H9 (cell line): ENCODE measurements around the gene ROBO1. TPM values are rescaled to one million over a fixed set of nuclear protein-coding genes. Genes with fewer than 3 reads are reported as not detected.

Experiments used
- DNase-seq: peaks from one replicate; pipeline ENCODE4 v3.0.0-alpha.2; 2017
- H2AFZ ChIP-seq: one replicate; pipeline ENCODE4 v1.6.1; 2013; ENCODE audit warnings: mild to moderate bottlenecking, low read length, control low read depth, moderate library complexity
- H2AK5ac ChIP-seq: 2 replicates; pipeline ENCODE4 v1.6.1; 2013; ENCODE audit warnings: low read length, control low read depth, mixed read lengths; ENCODE audit not compliant: insufficient read length
- H2BK120ac ChIP-seq: one replicate; pipeline ENCODE4 v1.6.1; 2013; ENCODE audit warnings: low read depth, mild to moderate bottlenecking, low read length, control low read depth, inconsistent platforms; ENCODE audit not compliant: poor library complexity, severe bottlenecking
- H2BK12ac ChIP-seq: 2 replicates; pipeline ENCODE4 v1.6.1; 2013; ENCODE audit warnings: low read length, control low read depth, mixed read lengths, low read depth; ENCODE audit not compliant: insufficient read length
- H2BK15ac ChIP-seq: 2 replicates; pipeline ENCODE4 v1.6.1; 2013; ENCODE audit warnings: low read depth, low read length, control low read depth
- H2BK20ac ChIP-seq: one replicate; pipeline ENCODE4 v1.6.1; 2013; ENCODE audit warnings: low read depth, mild to moderate bottlenecking, low read length, control low read depth, inconsistent platforms; ENCODE audit not compliant: poor library complexity, severe bottlenecking
- H2BK5ac ChIP-seq: 2 replicates; pipeline ENCODE4 v1.6.1; 2013; ENCODE audit warnings: low read length, control low read depth, mixed read lengths; ENCODE audit not compliant: insufficient read length
- H3K14ac ChIP-seq: 2 replicates; pipeline ENCODE4 v1.6.1; 2013; ENCODE audit warnings: low read length, control low read depth; ENCODE audit not compliant: insufficient read depth
- H3K18ac ChIP-seq: 2 replicates; pipeline ENCODE4 v1.6.1; 2013; ENCODE audit warnings: low read depth, mild to moderate bottlenecking, mixed read lengths, low read length, control low read depth; ENCODE audit not compliant: insufficient read length
- H3K23ac ChIP-seq: 2 replicates; pipeline ENCODE4 v1.6.1; 2013; ENCODE audit warnings: low read length, control low read depth, mixed read lengths, low read depth; ENCODE audit not compliant: insufficient read length
- H3K23me2 ChIP-seq: 2 replicates; pipeline ENCODE4 v1.6.1; 2013; ENCODE audit warnings: low read depth, mild to moderate bottlenecking, mixed read lengths, low read length, control low read depth; ENCODE audit not compliant: insufficient read length, poor library complexity, severe bottlenecking
- H3K27ac ChIP-seq: 2 replicates; pipeline ENCODE4 v1.5.1; 2013; ENCODE audit warnings: low read length, control low read depth, mixed read lengths, low read depth; ENCODE audit not compliant: insufficient read length
- H3K27me3 ChIP-seq: 2 replicates; pipeline ENCODE4 v1.6.1; 2013; ENCODE audit warnings: low read length, control low read depth, inconsistent platforms; ENCODE audit not compliant: insufficient read depth
- H3K4ac ChIP-seq: 2 replicates; pipeline ENCODE4 v1.6.1; 2013; ENCODE audit warnings: low read depth, mild to moderate bottlenecking, control low read depth, inconsistent platforms, low read length, moderate library complexity
- H3K4me1 ChIP-seq: 2 replicates; pipeline ENCODE4 v1.6.1; 2013; ENCODE audit warnings: low read length, control low read depth, inconsistent platforms; ENCODE audit not compliant: insufficient read depth
- H3K4me2 ChIP-seq: 2 replicates; pipeline ENCODE4 v1.6.1; 2013; ENCODE audit warnings: low read length, control low read depth, mixed read lengths; ENCODE audit not compliant: insufficient read length, insufficient read depth
- H3K56ac ChIP-seq: 2 replicates; pipeline ENCODE4 v1.6.1; 2013; ENCODE audit warnings: low read depth, mild to moderate bottlenecking, mixed read lengths, low read length, control low read depth; ENCODE audit not compliant: insufficient read length
- H3K79me1 ChIP-seq: 2 replicates; pipeline ENCODE4 v1.6.1; 2013; ENCODE audit warnings: low read depth, mild to moderate bottlenecking, moderate library complexity, low read length, control low read depth, inconsistent platforms; ENCODE audit not compliant: insufficient read depth, poor library complexity, severe bottlenecking
- H3K79me2 ChIP-seq: 2 replicates; pipeline ENCODE4 v1.6.1; 2013; ENCODE audit warnings: low read length, control low read depth, inconsistent platforms; ENCODE audit not compliant: insufficient read depth
- H3K9ac ChIP-seq: 2 replicates; pipeline ENCODE4 v1.6.1; 2013; ENCODE audit warnings: low read length, control low read depth, mixed read lengths; ENCODE audit not compliant: insufficient read length; ENCODE audit errors: extremely low read depth
- H3K9me3 ChIP-seq: one replicate; pipeline ENCODE4 v1.6.1; 2013; ENCODE audit warnings: low read depth, low read length, inconsistent platforms; ENCODE audit not compliant: control insufficient read depth
- H3T11ph ChIP-seq: one replicate; pipeline ENCODE4 v1.6.1; 2013; ENCODE audit warnings: mild to moderate bottlenecking, low read length, control low read depth, inconsistent platforms
- H4K20me1 ChIP-seq: one replicate; pipeline ENCODE4 v1.6.1; 2013; ENCODE audit not compliant: control insufficient read depth, insufficient read length, insufficient read depth
- H4K5ac ChIP-seq: 2 replicates; pipeline ENCODE4 v1.6.1; 2013; ENCODE audit warnings: low read depth, mild to moderate bottlenecking, mixed read lengths, low read length, control low read depth; ENCODE audit not compliant: insufficient read length
- H4K8ac ChIP-seq: replicated peaks from 2 replicates; pipeline ENCODE4 v1.6.1; 2013; ENCODE audit warnings: low read length, control low read depth, mixed read lengths, low read depth; ENCODE audit not compliant: insufficient read length
- H4K91ac ChIP-seq: 2 replicates; pipeline ENCODE4 v1.6.1; 2013; ENCODE audit warnings: low read depth, mild to moderate bottlenecking, moderate library complexity, mixed read lengths, low read length, control low read depth; ENCODE audit not compliant: insufficient read length
- H3K27ac Mint-ChIP-seq, 3 experiments: 2 replicates in 2 of 3; 3 replicates in 1 of 3; pipeline ENCODE4 v1.8.0; 2020 to 2021; ENCODE audit warnings: mixed read lengths in 3 of 3, mild to moderate bottlenecking in 1 of 3, moderate library complexity in 1 of 3
- H3K27me3 Mint-ChIP-seq: 2 replicates; pipeline ENCODE4 v1.8.0; 2021; ENCODE audit warnings: low read depth, mild to moderate bottlenecking, moderate library complexity, mixed read lengths
- H3K36me3 Mint-ChIP-seq, 3 experiments: 2 replicates in 2 of 3; 3 replicates in 1 of 3; pipeline ENCODE4 v1.8.0; 2020 to 2021; ENCODE audit warnings: low read depth in 3 of 3, mixed read lengths in 3 of 3; ENCODE audit not compliant: insufficient read depth in 1 of 3
- H3K4me1 Mint-ChIP-seq, 2 experiments: 2 replicates each; pipeline ENCODE4 v1.8.0; 2020; ENCODE audit warnings: mixed read lengths in 2 of 2
- H3K4me3 Mint-ChIP-seq, 2 experiments: 2 replicates in 1 of 2; 3 replicates in 1 of 2; pipeline ENCODE4 v1.8.0; 2020 to 2021; ENCODE audit warnings: mild to moderate bottlenecking in 2 of 2, mixed read lengths in 2 of 2, moderate library complexity in 1 of 2
- H3K9me3 Mint-ChIP-seq, 2 experiments: 2 replicates in 1 of 2; 3 replicates in 1 of 2; pipeline ENCODE4 v1.8.0; 2020; ENCODE audit warnings: mild to moderate bottlenecking in 2 of 2, mixed read lengths in 2 of 2, moderate library complexity in 1 of 2
- CTCF ChIP-seq: fragments of 200-600 bp; sonication (generic); conservative IDR thresholded peaks from 3 replicates; pipeline ENCODE4 v1.8.0; 2021; ENCODE audit warnings: antibody characterized with exemption, mild to moderate bottlenecking
- WGBS: extraction: QIAGEN DNeasy Blood & Tissue Kit; methylation state at CpG from one replicate; pipeline ENCODE4 v1.1.7; 2013; ENCODE audit warnings: missing lambda C conversion rate, low lambda C conversion rate, mixed read lengths; ENCODE audit not compliant: insufficient read length; ENCODE audit errors: extremely low coverage; 5-methylcytosine and 5-hydroxymethylcytosine counted together
- total RNA-seq: library from RNA; stranded (reverse); gene quantifications from 2 replicates; pipeline ENCODE4 v1.2.1, GENCODE V29; 2021

Gene ROBO1
- total RNA-seq, 1 experiment from 2014 or later = 62.7 TPM

- 0 out of 4 replicates have a peak, but pooled peaks cover 0 to 4% of the 10 kb centered on the region in 2 experiments for H3K4me1 Mint-ChIP-seq
- H3K4me1 ChIP-seq = no peaks in the 10 kb centered on the region
- no peak overlapping the region for H3K4me3 Mint-ChIP-seq
Observed at GRCh38 chr3:78706906-78707523, 1060.8 kb downstream of the ROBO1 start.

More at GRCh38 chr3:78706906-78707523, 1060.8 kb downstream of the ROBO1 start:
- H2BK5ac ChIP-seq = no peak overlapping the region
- H3K79me2 ChIP-seq = no peaks in the 10 kb centered on the region
- no peak overlapping the region for H3K27ac ChIP-seq
- H3T11ph ChIP-seq = no peak overlapping the region
- no peak overlapping the region for H2AFZ ChIP-seq
- no peak overlapping the region for H3K9ac ChIP-seq
- no peak overlapping the region for H3K23ac ChIP-seq
- no peak for TF ChIP-seq CTCF
- H2BK15ac ChIP-seq = no peak overlapping the region
- H4K20me1 ChIP-seq = no peaks in the 10 kb centered on the region
- no peak for DNase-seq
- no CpG with 5 or more reads among the region's 3 CpGs for WGBS
- H3K27me3 ChIP-seq = no peaks in the 10 kb centered on the region
- no peak overlapping the region for H2BK12ac ChIP-seq
- H3K4ac ChIP-seq = no peak overlapping the region
- no peak overlapping the region for H3K27ac Mint-ChIP-seq
- no peak overlapping the region for H3K56ac ChIP-seq
- no peaks in the 10 kb centered on the region for H3K9me3 ChIP-seq
- H3K27me3 Mint-ChIP-seq = no peaks in the 10 kb centered on the region
- no peak overlapping the region for H2BK20ac ChIP-seq
- H2AK5ac ChIP-seq = no peak overlapping the region
- H4K8ac ChIP-seq = no peak overlapping the region
- no peak overlapping the region for H3K14ac ChIP-seq
- H3K36me3 Mint-ChIP-seq = no peaks in the 10 kb centered on the region
- H2BK120ac ChIP-seq = no peak overlapping the region
- H4K5ac ChIP-seq = no peak overlapping the region
- no peaks in the 10 kb centered on the region for H3K9me3 Mint-ChIP-seq
- H3K23me2 ChIP-seq = no peaks in the 10 kb centered on the region
- no peak overlapping the region for H3K4me2 ChIP-seq
- H3K18ac ChIP-seq = no peak overlapping the region
- H4K91ac ChIP-seq = no peak overlapping the region
- no peaks in the 10 kb centered on the region for H3K79me1 ChIP-seq
